EL (cell line): Measurements from ENCODE around the gene MOCOS.

Experiments used
- DNase-seq: peaks from one replicate; pipeline ENCODE4 v3.0.0-alpha.2; 2016

Gene MOCOS

GRCh38 chr18:36274083-36274715, 86.9 kb downstream of the MOCOS start:
- DNase-seq, result no peak

GRCh38 chr18:36275561-36275960, 88.3 kb downstream of the MOCOS start:
- DNase-seq, result no peak

GRCh38 chr18:36279001-36279400, 91.7 kb downstream of the MOCOS start:
- no peak for DNase-seq

- DNase-seq, result peak; percentile 20
Measured at GRCh38 chr18:36281936-36282335, 94.6 kb downstream of the MOCOS start.

GRCh38 chr18:36283448-36283847, 96.2 kb downstream of the MOCOS start:
- DNase-seq, result no peak

GRCh38 chr18:36284268-36284667, 97.0 kb downstream of the MOCOS start:
- no peak for DNase-seq

GRCh38 chr18:36284671-36285295, 97.5 kb downstream of the MOCOS start:
- DNase-seq, result peak; percentile 71

GRCh38 chr18:36287653-36288052, 100.4 kb downstream of the MOCOS start:
- DNase-seq, result no peak

- DNase-seq, result no peak
Measured at GRCh38 chr18:36288689-36289088, 101.4 kb downstream of the MOCOS start.

- DNase-seq, result peak; percentile 54
Measured at GRCh38 chr18:36294031-36294430, 106.7 kb downstream of the MOCOS start.

GRCh38 chr18:36295214-36295613, 107.9 kb downstream of the MOCOS start:
- no peak for DNase-seq

- no peak for DNase-seq
Measured at GRCh38 chr18:36295880-36296301, 108.6 kb downstream of the MOCOS start.

- peak; percentile 80 for DNase-seq
Measured at GRCh38 chr18:36296650-36297416, 109.5 kb downstream of the MOCOS start.

- DNase-seq, result peak; percentile 79
Measured at GRCh38 chr18:36297417-36298125, 110.3 kb downstream of the MOCOS start, which contains the start of gene FHOD3. Gene FHOD3 (plus strand): TSS chr18:36297713. CDS start chr18:36297836, 123 bp downstream.

GRCh38 chr18:36298126-36298741, 110.9 kb downstream of the MOCOS start:
- peak; percentile 26 for DNase-seq

GRCh38 chr18:36299015-36299414, 111.7 kb downstream of the MOCOS start:
- no peak for DNase-seq

GRCh38 chr18:36300211-36300610, 112.9 kb downstream of the MOCOS start:
- no peak for DNase-seq

- DNase-seq, result no peak
Measured at GRCh38 chr18:36301884-36302283, 114.6 kb downstream of the MOCOS start.

- DNase-seq, result peak; percentile 28
Measured at GRCh38 chr18:36302676-36303075, 115.4 kb downstream of the MOCOS start.

- DNase-seq, result no peak
Measured at GRCh38 chr18:36303211-36303844, 116.0 kb downstream of the MOCOS start.

- DNase-seq, result no peak
Measured at GRCh38 chr18:36304723-36305122, 117.4 kb downstream of the MOCOS start.

- no peak for DNase-seq
Measured at GRCh38 chr18:36305375-36305774, 118.1 kb downstream of the MOCOS start.
